HepG2 (cell line): ENCODE results near the gene SLC16A6. TPM values are rescaled to one million over a fixed set of nuclear protein-coding genes. Genes with fewer than 3 reads are reported as not detected.
A peak's percentile ranks its signal among the peaks of the same experiment; 100 is the strongest.

ENCODE experiments used
- AFF4 ChIP-seq: sonication (generic); formaldehyde crosslinking; IDR thresholded peaks from 2 replicates; pipeline ENCODE4 v1.4.0; 2020; ENCODE audit warnings: missing genetic modification reagents
- CBX2 ChIP-seq, 2 experiments: fragments of 200-600 bp in 1 of 2; sonication (generic); formaldehyde crosslinking in 1 of 2; IDR thresholded peaks; 2 replicates each; pipeline versions ENCODE4 v1.7.0 to v1.8.1; 2018 to 2022; ENCODE audit warnings: low read depth in 2 of 2, low read length in 1 of 2, mild to moderate bottlenecking in 1 of 2, missing genetic modification reagents in 1 of 2
- CREB1 ChIP-seq, 2 experiments: fragments of 450-650 bp in 1 of 2; IDR thresholded peaks; 2 replicates each; pipeline ENCODE4 v1.6.1; 2016 to 2017; ENCODE audit warnings: control low read depth in 1 of 2, mild to moderate bottlenecking in 1 of 2, missing compliant biosample characterization in 1 of 2, missing genetic modification characterization in 1 of 2
- MIXL1 ChIP-seq: IDR thresholded peaks from 2 replicates; pipeline ENCODE4 v1.6.1; 2016
- NFKBIZ ChIP-seq: IDR thresholded peaks from 2 replicates; pipeline ENCODE4 v1.6.1; 2018; ENCODE audit warnings: missing genetic modification reagents, missing compliant biosample characterization
- NR1H2 ChIP-seq: sonication (generic); formaldehyde crosslinking; IDR thresholded peaks from 2 replicates; pipeline ENCODE4 v1.8.1; 2022; ENCODE audit warnings: low read depth, missing genetic modification reagents, borderline replicate concordance
- POLR2AphosphoS5 ChIP-seq: IDR thresholded peaks from 2 replicates; pipeline ENCODE4 v1.6.1; 2012; ENCODE audit warnings: low read depth, low read length
- PREB ChIP-seq: sonication (generic); formaldehyde crosslinking; IDR thresholded peaks from 2 replicates; pipeline ENCODE4 v1.4.0; 2020; ENCODE audit warnings: missing genetic modification reagents
- SAFB2 ChIP-seq: sonication (generic); formaldehyde crosslinking; IDR thresholded peaks from 2 replicates; pipeline ENCODE4 v1.5.1; 2020; ENCODE audit warnings: missing genetic modification reagents, low read depth, mild to moderate bottlenecking, borderline replicate concordance
- SAP130 ChIP-seq: IDR thresholded peaks from 2 replicates; pipeline ENCODE4 v1.6.1; 2016; ENCODE audit warnings: low read depth
- TCF7 ChIP-seq: sonication (generic); IDR thresholded peaks from 2 replicates; pipeline ENCODE4 v1.6.1; 2016; ENCODE audit warnings: antibody characterized with exemption, low read depth
- ZNF512 ChIP-seq: sonication (generic); formaldehyde crosslinking; IDR thresholded peaks from 2 replicates; pipeline ENCODE4 v1.4.0; 2020; ENCODE audit warnings: mild to moderate bottlenecking, missing genetic modification reagents
- ZNF607 ChIP-seq: sonication (generic); formaldehyde crosslinking; IDR thresholded peaks from 2 replicates; pipeline ENCODE4 v1.5.1; 2020; ENCODE audit warnings: missing genetic modification reagents, mild to moderate bottlenecking, borderline replicate concordance
- ZSCAN21 ChIP-seq: sonication (generic); formaldehyde crosslinking; IDR thresholded peaks from 2 replicates; pipeline ENCODE4 v1.8.0; 2022; ENCODE audit warnings: mild to moderate bottlenecking, missing genetic modification reagents, moderate library complexity, borderline replicate concordance
- ZZZ3 ChIP-seq: sonication (generic); formaldehyde crosslinking; IDR thresholded peaks from 2 replicates; pipeline ENCODE4 v1.4.0; 2020; ENCODE audit warnings: missing genetic modification reagents, mild to moderate bottlenecking, borderline replicate concordance
- polyA plus RNA-seq, 8 experiments: library from polyadenylated mRNA; depleted of rRNA in 3 of 8; stranded (reverse) in 7 of 8; unstranded in 1 of 8; fragments of >200 nt; fragmentation: Illumina TruSeq in 4 of 8; extraction: Trizol in 4 of 8; gene quantifications; 2 replicates each; pipeline versions ENCODE4 v1.2.1 to v1.2.3, GENCODE V29; 2011 to 2016; ENCODE audit warnings: low read depth in 4 of 8, missing spikeins in 1 of 8, mixed read lengths in 1 of 8; ENCODE audit not compliant: insufficient read depth in 1 of 8
- total RNA-seq, 5 experiments: library from RNA; depleted of rRNA; stranded (reverse); fragments of >200 nt; fragmentation: Illumina TruSeq; extraction: Trizol; gene quantifications; 2 replicates each; pipeline ENCODE4 v1.2.3, GENCODE V29; 2016; ENCODE audit warnings: low read depth in 1 of 5
- TF ChIP-seq, protein P1 (sequence below): sonication (generic); formaldehyde crosslinking; IDR thresholded peaks from 2 replicates; pipeline ENCODE4 v1.4.0; 2020; ENCODE audit warnings: missing genetic modification reagents; ENCODE audit errors: not compliant biosample characterization
- TF ChIP-seq, protein P2 (sequence below): sonication (generic); formaldehyde crosslinking; IDR thresholded peaks from 2 replicates; pipeline ENCODE4 v1.4.0; 2020; ENCODE audit warnings: missing genetic modification reagents

The SLC16A6 gene
- total and polyA plus RNA-seq, 2 of the 13 experiments (the other 11 are each of a cell fraction or from before 2014, with no cell fraction given): 1.1 to 44.7 TPM

DNA sequence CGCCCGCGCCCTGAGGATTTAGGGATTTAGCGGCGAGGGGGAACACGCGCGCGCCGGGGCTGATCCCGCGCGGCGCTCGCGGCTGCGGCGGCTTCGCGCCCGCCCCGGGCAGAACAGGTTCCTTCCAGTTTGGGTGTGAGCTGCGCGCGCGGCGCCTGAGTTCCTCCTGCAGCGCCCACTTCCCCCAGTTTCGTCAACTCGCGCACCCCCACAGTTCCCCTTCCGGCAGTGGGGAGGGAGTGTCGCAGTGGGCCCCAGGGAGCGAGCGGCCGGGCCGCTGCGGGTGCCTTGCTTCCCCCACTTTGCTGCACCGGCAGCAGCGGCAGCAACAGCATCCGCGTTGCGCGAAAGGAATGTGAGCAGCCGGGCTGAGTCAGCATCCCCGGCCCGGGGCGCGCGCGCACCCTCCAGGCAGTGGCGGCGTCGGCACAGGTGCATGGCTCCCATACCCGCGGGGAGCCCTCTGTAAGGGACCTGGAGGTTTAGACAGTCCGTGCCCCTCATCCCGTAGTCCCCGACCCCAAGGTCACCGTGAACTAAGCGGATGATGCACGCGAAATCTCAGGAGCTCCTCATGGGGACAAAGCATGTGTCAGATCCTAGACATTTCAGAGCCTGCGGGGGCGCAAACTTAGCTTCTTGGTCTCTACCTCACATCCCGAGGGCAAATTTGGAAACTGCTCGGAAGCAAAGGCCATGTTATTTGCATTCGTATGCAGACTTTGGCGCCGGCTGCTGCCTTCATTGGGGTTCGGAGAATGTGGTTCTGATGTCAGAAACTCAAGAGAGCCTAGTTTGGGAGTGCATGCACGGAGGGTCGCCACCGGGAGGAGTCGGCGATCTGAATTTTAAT, 1.1 kb upstream of the SLC16A6 start (continued):
- TF ChIP-seq AFF4 (CRISPR knock-in tag): no peak; the same call in none of the 2 replicates
- TF ChIP-seq PREB (CRISPR knock-in tag): no peak
- TF ChIP-seq SAP130: peak; percentile 78
- TF ChIP-seq ZNF512 (CRISPR knock-in tag): peak; percentile 2; the same call in 1 of the 2 replicates
- TF ChIP-seq, protein P1, sequence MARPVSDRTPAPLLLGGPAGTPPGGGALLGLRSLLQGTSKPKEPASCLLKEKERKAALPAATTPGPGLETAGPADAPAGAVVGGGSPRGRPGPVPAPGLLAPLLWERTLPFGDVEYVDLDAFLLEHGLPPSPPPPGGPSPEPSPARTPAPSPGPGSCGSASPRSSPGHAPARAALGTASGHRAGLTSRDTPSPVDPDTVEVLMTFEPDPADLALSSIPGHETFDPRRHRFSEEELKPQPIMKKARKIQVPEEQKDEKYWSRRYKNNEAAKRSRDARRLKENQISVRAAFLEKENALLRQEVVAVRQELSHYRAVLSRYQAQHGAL (CRISPR knock-in tag): no peak
- TF ChIP-seq ZZZ3: no peak
- TF ChIP-seq NFKBIZ (CRISPR knock-in tag): no peak; the same call in 1 of the 2 replicates
- TF ChIP-seq POLR2AphosphoS5: no peak; the same call in 1 of the 2 replicates
- TF ChIP-seq ZSCAN21 (CRISPR knock-in tag): peak; percentile 94
- TF ChIP-seq CBX2 (IDR thresholded peaks at IDR 0.05; ENCODE audit: low read depth, low read length): no peak
- no peak for TF ChIP-seq CBX2 (CRISPR knock-in tag; IDR thresholded peaks at IDR 0.05; ENCODE audit: low read depth)
- no peak for TF ChIP-seq CREB1 (IDR thresholded peaks at IDR 0.05)
- TF ChIP-seq CREB1 (CRISPR knock-in tag; IDR thresholded peaks at IDR 0.05): no peak
- TF ChIP-seq, protein P2, sequence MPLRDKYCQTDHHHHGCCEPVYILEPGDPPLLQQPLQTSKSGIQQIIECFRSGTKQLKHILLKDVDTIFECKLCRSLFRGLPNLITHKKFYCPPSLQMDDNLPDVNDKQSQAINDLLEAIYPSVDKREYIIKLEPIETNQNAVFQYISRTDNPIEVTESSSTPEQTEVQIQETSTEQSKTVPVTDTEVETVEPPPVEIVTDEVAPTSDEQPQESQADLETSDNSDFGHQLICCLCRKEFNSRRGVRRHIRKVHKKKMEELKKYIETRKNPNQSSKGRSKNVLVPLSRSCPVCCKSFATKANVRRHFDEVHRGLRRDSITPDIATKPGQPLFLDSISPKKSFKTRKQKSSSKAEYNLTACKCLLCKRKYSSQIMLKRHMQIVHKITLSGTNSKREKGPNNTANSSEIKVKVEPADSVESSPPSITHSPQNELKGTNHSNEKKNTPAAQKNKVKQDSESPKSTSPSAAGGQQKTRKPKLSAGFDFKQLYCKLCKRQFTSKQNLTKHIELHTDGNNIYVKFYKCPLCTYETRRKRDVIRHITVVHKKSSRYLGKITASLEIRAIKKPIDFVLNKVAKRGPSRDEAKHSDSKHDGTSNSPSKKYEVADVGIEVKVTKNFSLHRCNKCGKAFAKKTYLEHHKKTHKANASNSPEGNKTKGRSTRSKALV: peak; percentile 95
- no peak for TF ChIP-seq NR1H2
- no peak for TF ChIP-seq ZNF607
- TF ChIP-seq SAFB2: peak; percentile 33; the same call in 1 of the 2 replicates
- TF ChIP-seq TCF7: no peak
- peak; percentile 23; the same call in 1 of the 2 replicates for TF ChIP-seq MIXL1 (CRISPR knock-in tag)
